Liver (tissue), 3 donors: ENCODE data around the gene KDM4C.

ENCODE experiments used
- NR2F2 ChIP-seq: IDR thresholded peaks from 2 replicates; pipeline ENCODE4 v1.6.1; 2016; ENCODE audit warnings: antibody characterized with exemption
- RAD21 ChIP-seq, 2 donors: IDR thresholded peaks; 2 replicates each; pipeline ENCODE4 v1.6.1; 2016; ENCODE audit warnings: antibody characterized with exemption in 2 of 2, mild to moderate bottlenecking in 2 of 2
- TF ChIP-seq, protein P1 (sequence below): fragments of 150-350 bp; IDR thresholded peaks from 2 replicates; pipeline ENCODE4 v1.5.1; 2017; ENCODE audit warnings: improper control_type of control experiment, low read depth, low read length; ENCODE audit not compliant: missing input control
- TF ChIP-seq, protein P2 (sequence below): IDR thresholded peaks from 2 replicates; pipeline ENCODE4 v1.6.1; 2016; ENCODE audit warnings: antibody characterized with exemption
- donor health status: healthy.
- donor health status: healthy.

DNA sequence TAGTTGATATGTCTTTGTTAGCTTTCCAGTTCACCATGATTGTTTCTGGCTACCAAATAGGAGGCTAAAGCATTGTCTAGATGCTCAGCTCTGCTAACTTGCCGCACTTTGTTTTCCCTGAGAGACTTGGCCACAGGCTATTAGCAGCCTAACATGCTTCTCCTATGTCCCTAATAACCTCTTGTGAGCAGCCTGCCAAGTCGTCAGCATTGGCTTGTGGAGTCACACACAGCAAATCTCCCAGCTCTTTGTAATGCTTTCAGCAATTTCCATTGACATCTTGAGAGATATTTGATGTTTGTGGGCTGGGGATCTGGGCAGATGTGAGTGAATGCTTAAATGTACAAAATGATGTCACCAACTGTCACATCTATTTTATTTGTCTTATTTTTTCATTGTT lies 346.9 kb downstream of the KDM4C start:
- TF ChIP-seq NR2F2 = no peak
- TF ChIP-seq, protein P1, sequence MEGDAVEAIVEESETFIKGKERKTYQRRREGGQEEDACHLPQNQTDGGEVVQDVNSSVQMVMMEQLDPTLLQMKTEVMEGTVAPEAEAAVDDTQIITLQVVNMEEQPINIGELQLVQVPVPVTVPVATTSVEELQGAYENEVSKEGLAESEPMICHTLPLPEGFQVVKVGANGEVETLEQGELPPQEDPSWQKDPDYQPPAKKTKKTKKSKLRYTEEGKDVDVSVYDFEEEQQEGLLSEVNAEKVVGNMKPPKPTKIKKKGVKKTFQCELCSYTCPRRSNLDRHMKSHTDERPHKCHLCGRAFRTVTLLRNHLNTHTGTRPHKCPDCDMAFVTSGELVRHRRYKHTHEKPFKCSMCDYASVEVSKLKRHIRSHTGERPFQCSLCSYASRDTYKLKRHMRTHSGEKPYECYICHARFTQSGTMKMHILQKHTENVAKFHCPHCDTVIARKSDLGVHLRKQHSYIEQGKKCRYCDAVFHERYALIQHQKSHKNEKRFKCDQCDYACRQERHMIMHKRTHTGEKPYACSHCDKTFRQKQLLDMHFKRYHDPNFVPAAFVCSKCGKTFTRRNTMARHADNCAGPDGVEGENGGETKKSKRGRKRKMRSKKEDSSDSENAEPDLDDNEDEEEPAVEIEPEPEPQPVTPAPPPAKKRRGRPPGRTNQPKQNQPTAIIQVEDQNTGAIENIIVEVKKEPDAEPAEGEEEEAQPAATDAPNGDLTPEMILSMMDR = no peak
- TF ChIP-seq, protein P2, sequence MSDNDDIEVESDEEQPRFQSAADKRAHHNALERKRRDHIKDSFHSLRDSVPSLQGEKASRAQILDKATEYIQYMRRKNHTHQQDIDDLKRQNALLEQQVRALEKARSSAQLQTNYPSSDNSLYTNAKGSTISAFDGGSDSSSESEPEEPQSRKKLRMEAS = no peak
- TF ChIP-seq RAD21 (IDR thresholded peaks at IDR 0.05) = no peak
